BJ (cell line): ENCODE results near the gene HID1. TPM values are rescaled to one million over a fixed set of nuclear protein-coding genes. Genes with fewer than 3 reads are reported as not detected.

Source experiments
- CTCF ChIA-PET: fragments of 350-600 bp; formaldehyde crosslinking; extraction: SDS; loops from one replicate; lab custom pipeline; 2021; ENCODE audit warnings: antibody characterized with exemption, inconsistent platforms; lab: Yijun Ruan, JAX
- POLR2A ChIA-PET: fragments of 300-600 bp; sonication (Branson Sonifier 250); formaldehyde crosslinking; extraction: SDS; loops from one replicate; lab custom pipeline; 2021; ENCODE audit warnings: antibody characterized with exemption; lab: Charles Lee
- DNase-seq: peaks from one replicate; pipeline ENCODE4 v3.0.0-alpha.2; 2011; ENCODE audit warnings: low read depth
- H3K27me3 ChIP-seq: 2 replicates; pipeline ENCODE4 v1.6.0; 2011; ENCODE audit warnings: low read length; ENCODE audit not compliant: control insufficient read depth, insufficient read depth
- H3K36me3 ChIP-seq: 2 replicates; pipeline ENCODE4 v1.5.1; 2011; ENCODE audit warnings: low read length; ENCODE audit not compliant: control insufficient read depth, insufficient read depth
- H3K4me3 ChIP-seq: 2 replicates; pipeline ENCODE4 v1.5.1; 2011; ENCODE audit warnings: low read depth, mild to moderate bottlenecking, control low read depth, low read length
- CTCF ChIP-seq: IDR thresholded peaks from 2 replicates; pipeline ENCODE4 v1.5.1; 2011; ENCODE audit warnings: low read depth, mild to moderate bottlenecking, control low read depth, inconsistent platforms, low read length, moderate library complexity; ENCODE audit not compliant: insufficient read depth
- polyA plus RNA-seq: library from polyadenylated mRNA; depleted of rRNA; stranded (reverse); fragments of >200 nt; gene quantifications from 2 replicates; pipeline ENCODE4 v1.2.3, GENCODE V29; 2011

HID1 gene
- polyA plus RNA-seq, 1 experiment: 1.8 TPM

GRCh38 chr17:74922694-74923537, 49.6 kb downstream of the HID1 start, which contains the start of gene USH1G:
Gene USH1G, minus strand, starts transcription at chr17:74923255. Its CDS starts 182 bp downstream, at chr17:74923073.
- POLR2A ChIA-PET: interaction anchor here (0.6 kb wide), 1 partner anchor 191 kb away, joined by 3 read pairs; no protein-coding TSS in a partner anchor
- Histone ChIP-seq H3K27me3 (peaks cover 39% of the 10 kb centered on the region), H3K4me3 (no peak within 1 kb of the TSS), H3K36me3 (no peaks in the 10 kb centered on the region)
- CTCF ChIA-PET: interaction anchor here (1.0 to 7.5 kb wide), 4 partner anchors 11 to 38 kb away, joined by 3 to 48 read pairs (median 10); partner anchors contain the start of gene OTOP3
- no peak for DNase-seq
- TF ChIP-seq CTCF: no peak

GRCh38 chr17:74922172-74922571, 50.4 kb downstream of the HID1 start:
- peaks cover 37% of the 10 kb centered on the region for H3K27me3 ChIP-seq
- POLR2A ChIA-PET: no interaction called here
- no peak overlapping the region for H3K4me3 ChIP-seq
- H3K36me3 ChIP-seq: no peaks in the 10 kb centered on the region
- DNase-seq: no peak
- TF ChIP-seq CTCF: no peak
- CTCF ChIA-PET: interaction anchor here (7.5 kb wide), 1 partner anchor 35 kb away, joined by 48 read pairs; no protein-coding TSS in a partner anchor

GRCh38 chr17:74921769-74922168, 50.8 kb downstream of the HID1 start:
- POLR2A ChIA-PET: no interaction called here
- no peak for DNase-seq
- Histone ChIP-seq H3K27me3 (peaks cover 37% of the 10 kb centered on the region), H3K36me3 (no peaks in the 10 kb centered on the region), H3K4me3 (no peak overlapping the region)
- CTCF ChIA-PET: interaction anchor here (7.5 kb wide), 1 partner anchor 35 kb away, joined by 48 read pairs; no protein-coding TSS in a partner anchor
- no peak for TF ChIP-seq CTCF

GRCh38 chr17:74921026-74921681, 51.4 kb downstream of the HID1 start:
- H3K4me3 ChIP-seq: no peak overlapping the region
- ChIA-PET CTCF (interaction anchor here (7.5 kb wide), 1 partner anchor 36 kb away, joined by 48 read pairs; no protein-coding TSS in a partner anchor), POLR2A (no interaction called here)
- DNase-seq: no peak
- H3K36me3 ChIP-seq: no peaks in the 10 kb centered on the region
- peaks cover 37% of the 10 kb centered on the region for H3K27me3 ChIP-seq
- no peak for TF ChIP-seq CTCF

GRCh38 chr17:74920642-74921025, 51.9 kb downstream of the HID1 start:
- Histone ChIP-seq H3K27me3 (peaks cover 33% of the 10 kb centered on the region), H3K4me3 (no peak overlapping the region), H3K36me3 (no peaks in the 10 kb centered on the region)
- ChIA-PET CTCF (interaction anchor here (1.4 to 7.5 kb wide), 3 partner anchors 13 to 41 kb away, joined by 4 to 48 read pairs (median 11); no protein-coding TSS in a partner anchor), POLR2A (no interaction called here)
- TF ChIP-seq CTCF: no peak
- no peak for DNase-seq
